ENCODE results near the gene MYOCOS. TPM values are rescaled to one million over a fixed set of nuclear protein-coding genes. Genes with fewer than 3 reads are reported as not detected.

The MYOCOS gene
- total RNA-seq, 3 donors from 2014 or later: not detected

GRCh38 chr1:171635661-171636060 is 13.6 kb downstream of the MYOCOS start:
- Histone ChIP-seq H3K4me3 (no peak overlapping the region), H3K4me1 (no peaks in the 10 kb centered on the region), H3K36me3 (no peaks in the 10 kb centered on the region), H3K9me3 (no peaks in the 10 kb centered on the region), H3K27me3 (no peaks in the 10 kb centered on the region), H3K27ac (no peak overlapping the region)
- intact Hi-C loops (cut with DNase I; ENCODE audit: low total_unique reads): no loop called here
- no peak for DNase-seq (ENCODE audit: low spot score in 2 of 2)
- no peak for TF ChIP-seq POLR2AphosphoS5 (IDR thresholded peaks at IDR 0.05)
- TF ChIP-seq CTCF (IDR thresholded peaks at IDR 0.05): no peak
- TF ChIP-seq POLR2A (IDR thresholded peaks at IDR 0.05): no peak

GRCh38 chr1:171636141-171636540 is 14.1 kb downstream of the MYOCOS start:
- no peak overlapping the region for H3K4me3 ChIP-seq
- no peaks in the 10 kb centered on the region for H3K27me3 ChIP-seq
- H3K27ac ChIP-seq: no peak overlapping the region
- no peaks in the 10 kb centered on the region for H3K4me1 ChIP-seq
- no peak for TF ChIP-seq POLR2AphosphoS5 (IDR thresholded peaks at IDR 0.05)
- no peak for TF ChIP-seq CTCF (IDR thresholded peaks at IDR 0.05)
- TF ChIP-seq POLR2A (IDR thresholded peaks at IDR 0.05): no peak
- no peaks in the 10 kb centered on the region for H3K9me3 ChIP-seq
- intact Hi-C loops (cut with DNase I; ENCODE audit: low total_unique reads): no loop called here
- DNase-seq (ENCODE audit: low spot score in 2 of 2): no peak
- H3K36me3 ChIP-seq: no peaks in the 10 kb centered on the region

GRCh38 chr1:171637928-171638576 is 16.0 kb downstream of the MYOCOS start:
- H3K4me3 ChIP-seq: no peak overlapping the region
- H3K27ac ChIP-seq: no peak overlapping the region
- TF ChIP-seq CTCF (IDR thresholded peaks at IDR 0.05) (no peak), POLR2A (IDR thresholded peaks at IDR 0.05) (no peak), POLR2AphosphoS5 (IDR thresholded peaks at IDR 0.05) (no peak)
- H3K36me3 ChIP-seq: no peaks in the 10 kb centered on the region
- no peaks in the 10 kb centered on the region for H3K27me3 ChIP-seq
- intact Hi-C loops (cut with DNase I; ENCODE audit: low total_unique reads): no loop called here
- H3K4me1 ChIP-seq: no peaks in the 10 kb centered on the region
- DNase-seq (ENCODE audit: low spot score in 2 of 2): no peak
- H3K9me3 ChIP-seq: no peaks in the 10 kb centered on the region

GRCh38 chr1:171640225-171640624 is 18.2 kb downstream of the MYOCOS start:
- TF ChIP-seq POLR2A (IDR thresholded peaks at IDR 0.05): no peak
- TF ChIP-seq POLR2AphosphoS5 (IDR thresholded peaks at IDR 0.05): no peak
- no peak for TF ChIP-seq CTCF (IDR thresholded peaks at IDR 0.05)
- intact Hi-C loops (cut with DNase I; ENCODE audit: low total_unique reads): no loop called here
- H3K9me3 ChIP-seq: no peaks in the 10 kb centered on the region

GRCh38 chr1:171641076-171641864 is 19.2 kb downstream of the MYOCOS start:
- H3K4me3 ChIP-seq: no peak overlapping the region
- no peak for TF ChIP-seq POLR2A (IDR thresholded peaks at IDR 0.05)
- no peak for TF ChIP-seq CTCF (IDR thresholded peaks at IDR 0.05)
- no peak for TF ChIP-seq POLR2AphosphoS5 (IDR thresholded peaks at IDR 0.05)
- no peak overlapping the region for H3K27ac ChIP-seq
- peaks cover 3 to 11% of the 10 kb centered on the region in 2 donors for H3K4me1 ChIP-seq
- H3K27me3 ChIP-seq: no peaks in the 10 kb centered on the region
- no peaks in the 10 kb centered on the region for H3K9me3 ChIP-seq
- H3K36me3 ChIP-seq: no peaks in the 10 kb centered on the region
- intact Hi-C loops (cut with DNase I; ENCODE audit: low total_unique reads): no loop called here
- DNase-seq (ENCODE audit: low spot score in 2 of 2): no peak

More at GRCh38 chr1:171640225-171640624, 18.2 kb downstream of the MYOCOS start:
- DNase-seq (ENCODE audit: low spot score in 2 of 2): no peak
- no peaks in the 10 kb centered on the region for H3K27me3 ChIP-seq
- H3K27ac ChIP-seq: no peak overlapping the region
- peaks cover 0 to 2% of the 10 kb centered on the region in 2 donors for H3K4me1 ChIP-seq
- H3K4me3 ChIP-seq: no peak overlapping the region
- H3K36me3 ChIP-seq: no peaks in the 10 kb centered on the region
